ENCODE measurements around the gene C11orf91. TPM values are rescaled to one million over a fixed set of nuclear protein-coding genes. Genes with fewer than 3 reads are reported as not detected.

C11orf91 gene
- total RNA-seq, 1 experiment from 2014 or later = 1.3 TPM

GRCh38 chr11:33704240-33705002 is 3.8 kb upstream of the C11orf91 start:
- H3K27me3 ChIP-seq (ENCODE audit: control insufficient read depth, insufficient read depth, low read length) = no peaks in the 10 kb centered on the region
- intact Hi-C loops (cut with micrococcal nuclease; ENCODE audit: unreplicated experiment) = no loop called here
- H3K4me1 ChIP-seq (ENCODE audit: control insufficient read depth, insufficient read depth, low read length) = peaks cover 92% of the 10 kb centered on the region
- ChIA-PET POLR2A (no interaction called here), CTCF (interaction anchor here (0.7 kb wide), 1 partner anchor 10 kb away, joined by 3 read pairs; no protein-coding TSS in a partner anchor)
- H3K4me3 ChIP-seq (ENCODE audit: low read depth in 2 of 2, low read length in 2 of 2) = no peak overlapping the region
- peak overlapping the region; percentile 93 for H3K27ac ChIP-seq (ENCODE audit: low read length)
- H3K36me3 ChIP-seq (ENCODE audit: control insufficient read depth, insufficient read depth, low read length) = peaks cover 5% of the 10 kb centered on the region; the same call in 1 of the 2 replicates
- in situ Hi-C loops (cut with HindIII; ENCODE audit: low pct_unique_long_range_greater_than_20kb, low sequenced_read_pairs) = no loop called here
- no peaks in the 10 kb centered on the region for H3K9me3 ChIP-seq (ENCODE audit: control insufficient read depth, insufficient read depth, low read depth, low read length)
- TF ChIP-seq CTCF (IDR thresholded peaks at IDR 0.05) (no peak), POLR2AphosphoS5 (IDR thresholded peaks at IDR 0.05; ENCODE audit: low read depth, low read length) (peak; percentile 14; the same call in 1 of the 2 replicates), SIN3A (IDR thresholded peaks at IDR 0.05; ENCODE audit: borderline replicate concordance, insufficient read depth, low read depth, low read length) (no peak), TCF7L2 (IDR thresholded peaks at IDR 0.05; ENCODE audit: low read depth, low read length) (no peak; the same call in 1 of the 2 replicates)
- TF ChIP-seq, protein P1, sequence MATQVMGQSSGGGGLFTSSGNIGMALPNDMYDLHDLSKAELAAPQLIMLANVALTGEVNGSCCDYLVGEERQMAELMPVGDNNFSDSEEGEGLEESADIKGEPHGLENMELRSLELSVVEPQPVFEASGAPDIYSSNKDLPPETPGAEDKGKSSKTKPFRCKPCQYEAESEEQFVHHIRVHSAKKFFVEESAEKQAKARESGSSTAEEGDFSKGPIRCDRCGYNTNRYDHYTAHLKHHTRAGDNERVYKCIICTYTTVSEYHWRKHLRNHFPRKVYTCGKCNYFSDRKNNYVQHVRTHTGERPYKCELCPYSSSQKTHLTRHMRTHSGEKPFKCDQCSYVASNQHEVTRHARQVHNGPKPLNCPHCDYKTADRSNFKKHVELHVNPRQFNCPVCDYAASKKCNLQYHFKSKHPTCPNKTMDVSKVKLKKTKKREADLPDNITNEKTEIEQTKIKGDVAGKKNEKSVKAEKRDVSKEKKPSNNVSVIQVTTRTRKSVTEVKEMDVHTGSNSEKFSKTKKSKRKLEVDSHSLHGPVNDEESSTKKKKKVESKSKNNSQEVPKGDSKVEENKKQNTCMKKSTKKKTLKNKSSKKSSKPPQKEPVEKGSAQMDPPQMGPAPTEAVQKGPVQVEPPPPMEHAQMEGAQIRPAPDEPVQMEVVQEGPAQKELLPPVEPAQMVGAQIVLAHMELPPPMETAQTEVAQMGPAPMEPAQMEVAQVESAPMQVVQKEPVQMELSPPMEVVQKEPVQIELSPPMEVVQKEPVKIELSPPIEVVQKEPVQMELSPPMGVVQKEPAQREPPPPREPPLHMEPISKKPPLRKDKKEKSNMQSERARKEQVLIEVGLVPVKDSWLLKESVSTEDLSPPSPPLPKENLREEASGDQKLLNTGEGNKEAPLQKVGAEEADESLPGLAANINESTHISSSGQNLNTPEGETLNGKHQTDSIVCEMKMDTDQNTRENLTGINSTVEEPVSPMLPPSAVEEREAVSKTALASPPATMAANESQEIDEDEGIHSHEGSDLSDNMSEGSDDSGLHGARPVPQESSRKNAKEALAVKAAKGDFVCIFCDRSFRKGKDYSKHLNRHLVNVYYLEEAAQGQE (IDR thresholded peaks at IDR 0.05; ENCODE audit: insufficient read depth in 1 of 2, low read depth in 2 of 2, low read length in 1 of 2) = no peak
- BruUV-seq (replicated peaks) = no TSS peak
- no peak for ATAC-seq
- DNase-seq (ENCODE audit: low read depth, low spot score) = no peak

DNA sequence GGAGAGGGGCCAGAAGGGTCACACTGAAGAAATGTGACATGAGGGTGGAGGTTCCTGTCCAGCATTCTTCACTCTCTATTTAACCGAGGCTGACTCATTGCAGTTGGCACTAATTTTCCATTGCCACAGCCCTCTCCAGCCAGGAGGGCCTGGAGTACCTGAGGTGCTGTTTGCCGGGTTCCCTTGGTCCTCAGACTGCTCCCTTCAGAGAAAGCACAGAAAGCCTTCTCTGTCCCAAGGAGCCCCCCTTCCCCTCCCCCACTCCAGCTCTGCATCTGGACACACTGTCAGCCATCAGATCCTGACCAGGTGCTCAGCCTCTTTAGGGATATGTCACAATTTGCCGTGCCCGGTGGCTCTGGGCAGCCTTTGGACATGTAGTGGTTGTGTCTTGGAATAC is 3.2 kb upstream of the C11orf91 start:
- no peak for TF ChIP-seq TCF7L2 (IDR thresholded peaks at IDR 0.05; ENCODE audit: low read depth, low read length)
- peak; percentile 13; the same call in 1 of the 2 replicates for TF ChIP-seq POLR2AphosphoS5 (IDR thresholded peaks at IDR 0.05; ENCODE audit: low read depth, low read length)
- no peak for TF ChIP-seq CTCF (IDR thresholded peaks at IDR 0.05)
- no peak for TF ChIP-seq SIN3A (IDR thresholded peaks at IDR 0.05; ENCODE audit: borderline replicate concordance, insufficient read depth, low read depth, low read length)
- TF ChIP-seq, protein P1 (IDR thresholded peaks at IDR 0.05; ENCODE audit: insufficient read depth in 1 of 2, low read depth in 2 of 2, low read length in 1 of 2) = no peak
- peak; percentile 68 for DNase-seq (ENCODE audit: low read depth, low spot score)
- Histone ChIP-seq H3K4me1 (ENCODE audit: control insufficient read depth, insufficient read depth, low read length) (peaks cover 92% of the 10 kb centered on the region), H3K4me3 (ENCODE audit: low read depth in 2 of 2, low read length in 2 of 2) (no peak overlapping the region), H3K9me3 (ENCODE audit: control insufficient read depth, insufficient read depth, low read depth, low read length) (no peaks in the 10 kb centered on the region), H3K27ac (ENCODE audit: low read length) (peak overlapping the region; percentile 93), H3K36me3 (ENCODE audit: control insufficient read depth, insufficient read depth, low read length) (peaks cover 2% of the 10 kb centered on the region; the same call in 1 of the 2 replicates), H3K27me3 (ENCODE audit: control insufficient read depth, insufficient read depth, low read length) (no peaks in the 10 kb centered on the region)
- in situ Hi-C loops (cut with HindIII; ENCODE audit: low pct_unique_long_range_greater_than_20kb, low sequenced_read_pairs) = no loop called here
- POLR2A ChIA-PET = no interaction called here
- no TSS peak for BruUV-seq (replicated peaks)
- CTCF ChIA-PET = interaction anchor here (0.7 kb wide), 1 partner anchor 11 kb away, joined by 3 read pairs; no protein-coding TSS in a partner anchor
- intact Hi-C loops (cut with micrococcal nuclease; ENCODE audit: unreplicated experiment) = no loop called here
- peak; percentile 27 for ATAC-seq
